ENCODE data around the gene C1orf226. TPM values are rescaled to one million over a fixed set of nuclear protein-coding genes. Genes with fewer than 3 reads are reported as not detected.
"Not testable (repeated sequence)": the region's sequence is repeated elsewhere in the genome, so short reads cannot be mapped to it uniquely, and the experiment has no call there.

The C1orf226 gene
- total and polyA plus RNA-seq, 2 of the 8 experiments (the other 6 are each of a cell fraction or from before 2014, with no cell fraction given), result 8.2 to 18.8 TPM

- CTCF ChIA-PET (ENCODE audit: partially characterized antibody), result interaction anchor here (1.3 to 1.8 kb wide), 3 partner anchors 39 to 296 kb away, joined by 3 to 7 read pairs (median 6); no protein-coding TSS in a partner anchor
- H2BK5ac ChIP-seq (ENCODE audit: low read depth, low read length); H3K79me1 ChIP-seq (ENCODE audit: low read depth, low read length); H4K91ac ChIP-seq (replicated peaks; ENCODE audit: insufficient read length, low read length); H4K5ac ChIP-seq (ENCODE audit: insufficient read length, low read depth, low read length); H2AK5ac ChIP-seq (ENCODE audit: low read depth, low read length); H4K20me1 ChIP-seq (replicated peaks in 1 of 2; ENCODE audit: control insufficient read depth in 1 of 2, insufficient read depth in 2 of 2, low read length in 2 of 2); H3K4ac ChIP-seq (replicated peaks; ENCODE audit: insufficient read length, low read depth, low read length); H2BK12ac ChIP-seq (ENCODE audit: low read depth, low read length); H3K4me3 ChIP-seq (ENCODE audit: extremely low read depth in 1 of 4, insufficient read depth in 2 of 4, low read depth in 3 of 4, low read length in 4 of 4); H3K27ac ChIP-seq (ENCODE audit: low read depth, low read length); H2BK20ac ChIP-seq (ENCODE audit: low read length); H3K27me3 ChIP-seq (replicated peaks in 1 of 4; ENCODE audit: control insufficient read depth in 3 of 4, extremely low read depth in 1 of 4, insufficient read depth in 3 of 4, low read length in 3 of 4); H3K9ac ChIP-seq (replicated peaks in 1 of 4; ENCODE audit: extremely low read depth in 1 of 4, low read depth in 3 of 4, low read length in 3 of 4); H3K18ac ChIP-seq (ENCODE audit: extremely low read depth, low read length); H3K9me3 ChIP-seq (ENCODE audit: insufficient read depth in 2 of 2, low read depth in 1 of 2, low read length in 1 of 2); H3K79me2 ChIP-seq (ENCODE audit: control insufficient read depth in 1 of 2, insufficient read depth in 2 of 2, low read length in 2 of 2); H4K8ac ChIP-seq (ENCODE audit: extremely low read depth, insufficient read depth, low read length); H3K4me1 ChIP-seq (replicated peaks in 1 of 4; ENCODE audit: control insufficient read depth in 3 of 4, insufficient read depth in 4 of 4, low read length in 3 of 4); DNase-seq (ENCODE audit: low read depth in 1 of 2, low spot score in 2 of 2); H3K23ac ChIP-seq (ENCODE audit: insufficient read length); H3K23me2 ChIP-seq (ENCODE audit: low read depth, low read length); H3K4me2 ChIP-seq (ENCODE audit: insufficient read depth in 1 of 2, low read depth in 2 of 2, low read length in 2 of 2); H3K14ac ChIP-seq (ENCODE audit: insufficient read length); H2BK120ac ChIP-seq (replicated peaks; ENCODE audit: low read depth, low read length); H3K56ac ChIP-seq (replicated peaks; ENCODE audit: insufficient read length, low read depth, low read length); FAIRE-seq; POLR2A ChIA-PET (ENCODE audit: partially characterized antibody); H2BK15ac ChIP-seq (ENCODE audit: low read length); H2AFZ ChIP-seq (ENCODE audit: low read length); H3K36me3 ChIP-seq (ENCODE audit: control insufficient read depth in 2 of 4, insufficient read depth in 4 of 4, low read length in 3 of 4): not testable (repeated sequence)
- WGBS, 2 experiments (ENCODE audit: extremely low coverage in 1 of 2, insufficient coverage in 1 of 2, insufficient read length in 1 of 2, insufficient replicate concordance in 2 of 2, low coverage in 1 of 2, low lambda C conversion rate in 2 of 2, missing lambda C conversion rate in 1 of 2), result 79% methylated on average over 3 of the region's 4 CpGs; no CpG with 5 or more reads in 1 of the 2 experiments
Observed at GRCh38 chr1:162351874-162352273, 29.7 kb upstream of the C1orf226 start.

Data from H1 (cell line).